T-helper 17 cell (primary cell): ENCODE results near the gene GPR141. TPM values are rescaled to one million over a fixed set of nuclear protein-coding genes. Genes with fewer than 3 reads are reported as not detected.

Experiments
- ATAC-seq: fragments of 150-1000 bp; cut with Tn5 transposase; 2 replicates; pipeline ENCODE4 v1.10.0; 2021; ENCODE audit warnings: mild to moderate bottlenecking, moderate library complexity
- DNase-seq, 3 donors: peaks; one replicate each; pipeline versions ENCODE4 v3.0.0 to v3.0.0-alpha.2; 2020 to 2021
- H3K9me3 ChIP-seq: one replicate; pipeline ENCODE4 v1.7.0; 2013; ENCODE audit warnings: low read length, mild to moderate bottlenecking; ENCODE audit not compliant: control insufficient read depth, poor library complexity, severe bottlenecking
- H3K27ac Mint-ChIP-seq: one replicate; pipeline ENCODE4 v1.8.0; 2022; ENCODE audit warnings: mild to moderate bottlenecking, moderate library complexity, mixed read lengths
- H3K27me3 Mint-ChIP-seq: one replicate; pipeline ENCODE4 v1.8.0; 2022; ENCODE audit warnings: mixed read lengths
- H3K36me3 Mint-ChIP-seq: one replicate; pipeline ENCODE4 v1.8.0; 2022; ENCODE audit warnings: low read depth, mixed read lengths
- H3K4me1 Mint-ChIP-seq: one replicate; pipeline ENCODE4 v1.8.0; 2022; ENCODE audit warnings: mild to moderate bottlenecking, mixed read lengths
- H3K4me3 Mint-ChIP-seq: one replicate; pipeline ENCODE4 v1.8.0; 2022; ENCODE audit warnings: mild to moderate bottlenecking, moderate library complexity, mixed read lengths
- total RNA-seq, 4 donors: library from RNA in 2 of 4; stranded (reverse) in 2 of 4; gene quantifications; one replicate each; pipeline ENCODE4 v1.2.3 and lab custom pipeline; 2022 to 2026

The GPR141 gene
- total RNA-seq (under 1 TPM in 1 of 2 donors, not detected in 1; 0.52 TPM), total RNA-seq (lab: John Stamatoyannopoulos, UW) (0 reads per million in 2 donors)

- H3K9me3 ChIP-seq, result no peaks in the 10 kb centered on the region
- Mint-ChIP-seq H3K27ac (no peak within 1 kb of the TSS), H3K4me1 (peaks cover 3% of the 10 kb centered on the region), H3K36me3 (no peaks in the 10 kb centered on the region), H3K4me3 (no peak within 1 kb of the TSS), H3K27me3 (peaks cover 38% of the 10 kb centered on the region)
- ATAC-seq (peak; percentile 47), DNase-seq (no peak)
These were observed at the start of gene GPR141 for GRCh38 chr7:37683246-37684120. GPR141 (plus strand) TSS chr7:37683766; CDS start chr7:37740394, 56,628 bp downstream.

GRCh38 chr7:37635346-37635745 is 48.2 kb upstream of the GPR141 start:
- Mint-ChIP-seq H3K4me3 (no peak overlapping the region), H3K27me3 (no peaks in the 10 kb centered on the region), H3K36me3 (no peaks in the 10 kb centered on the region), H3K4me1 (no peaks in the 10 kb centered on the region), H3K27ac (no peak overlapping the region)
- no peak for DNase-seq
- ATAC-seq, result no peak
- H3K9me3 ChIP-seq, result peaks cover 3% of the 10 kb centered on the region

GRCh38 chr7:37642028-37642540 is 41.5 kb upstream of the GPR141 start:
- ATAC-seq (no peak), DNase-seq (no peak)
- Mint-ChIP-seq H3K4me1 (no peaks in the 10 kb centered on the region), H3K27me3 (peaks cover 4% of the 10 kb centered on the region), H3K27ac (no peak overlapping the region), H3K36me3 (no peaks in the 10 kb centered on the region), H3K4me3 (no peak overlapping the region)
- no peaks in the 10 kb centered on the region for H3K9me3 ChIP-seq

- Mint-ChIP-seq H3K27ac (no peak overlapping the region), H3K4me3 (no peak overlapping the region)
These were observed 39.7 kb upstream of the GPR141 start for GRCh38 chr7:37643876-37644275.

GRCh38 chr7:37645282-37646050 is 38.1 kb upstream of the GPR141 start:
- Mint-ChIP-seq H3K4me3 (no peak overlapping the region), H3K27me3 (peaks cover 4% of the 10 kb centered on the region), H3K4me1 (no peaks in the 10 kb centered on the region), H3K27ac (no peak overlapping the region), H3K36me3 (no peaks in the 10 kb centered on the region)
- H3K9me3 ChIP-seq, result no peaks in the 10 kb centered on the region
- DNase-seq, result no peak
- ATAC-seq, result no peak

More at GRCh38 chr7:37643876-37644275, 39.7 kb upstream of the GPR141 start:
- Mint-ChIP-seq H3K4me1 (no peaks in the 10 kb centered on the region), H3K36me3 (no peaks in the 10 kb centered on the region), H3K27me3 (peaks cover 4% of the 10 kb centered on the region)
- ATAC-seq, result no peak
- no peaks in the 10 kb centered on the region for H3K9me3 ChIP-seq
- no peak for DNase-seq

- no peak for ATAC-seq
- H3K36me3 Mint-ChIP-seq, result no peaks in the 10 kb centered on the region
- H3K4me1 Mint-ChIP-seq, result no peaks in the 10 kb centered on the region
- no peaks in the 10 kb centered on the region for H3K9me3 ChIP-seq
- DNase-seq, result no peak
- H3K27me3 Mint-ChIP-seq, result peaks cover 23% of the 10 kb centered on the region
- no peak overlapping the region for H3K27ac Mint-ChIP-seq
- no peak overlapping the region for H3K4me3 Mint-ChIP-seq
These were observed 26.5 kb upstream of the GPR141 start for GRCh38 chr7:37656913-37657530.

- no peaks in the 10 kb centered on the region for H3K4me1 Mint-ChIP-seq
- peaks cover 30% of the 10 kb centered on the region for H3K27me3 Mint-ChIP-seq
- no peaks in the 10 kb centered on the region for H3K36me3 Mint-ChIP-seq
- no peaks in the 10 kb centered on the region for H3K9me3 ChIP-seq
- no peak overlapping the region for H3K27ac Mint-ChIP-seq
- ATAC-seq, result no peak
- DNase-seq, result no peak
- no peak overlapping the region for H3K4me3 Mint-ChIP-seq
These were observed 25.8 kb upstream of the GPR141 start for GRCh38 chr7:37657816-37658215.

GRCh38 chr7:37659971-37660565 is 23.5 kb upstream of the GPR141 start:
- Mint-ChIP-seq H3K27me3 (peaks cover 40% of the 10 kb centered on the region), H3K36me3 (no peaks in the 10 kb centered on the region), H3K4me3 (no peak overlapping the region), H3K4me1 (no peaks in the 10 kb centered on the region), H3K27ac (no peak overlapping the region)
- H3K9me3 ChIP-seq, result no peaks in the 10 kb centered on the region
- ATAC-seq (no peak), DNase-seq (no peak)

- Mint-ChIP-seq H3K27ac (no peak overlapping the region), H3K36me3 (no peaks in the 10 kb centered on the region), H3K4me1 (no peaks in the 10 kb centered on the region), H3K4me3 (no peak overlapping the region), H3K27me3 (peaks cover 44% of the 10 kb centered on the region)
- no peak for DNase-seq
- no peak for ATAC-seq
- no peaks in the 10 kb centered on the region for H3K9me3 ChIP-seq
These were observed 23.0 kb upstream of the GPR141 start for GRCh38 chr7:37660614-37661013.

- Mint-ChIP-seq H3K4me1 (no peaks in the 10 kb centered on the region), H3K36me3 (no peaks in the 10 kb centered on the region), H3K4me3 (no peak overlapping the region), H3K27me3 (peaks cover 46% of the 10 kb centered on the region), H3K27ac (no peak overlapping the region)
- DNase-seq (no peak), ATAC-seq (no peak)
- no peaks in the 10 kb centered on the region for H3K9me3 ChIP-seq
These were observed 19.9 kb upstream of the GPR141 start for GRCh38 chr7:37663693-37664092.

- ATAC-seq, result no peak
- H3K4me1 Mint-ChIP-seq, result no peaks in the 10 kb centered on the region
- no peaks in the 10 kb centered on the region for H3K36me3 Mint-ChIP-seq
- DNase-seq, result no peak
- no peak overlapping the region for H3K4me3 Mint-ChIP-seq
- no peak overlapping the region for H3K27ac Mint-ChIP-seq
- peaks cover 53% of the 10 kb centered on the region for H3K27me3 Mint-ChIP-seq
- no peaks in the 10 kb centered on the region for H3K9me3 ChIP-seq
These were observed 18.1 kb upstream of the GPR141 start for GRCh38 chr7:37665352-37666022.

GRCh38 chr7:37666026-37666799 is 17.4 kb upstream of the GPR141 start:
- H3K36me3 Mint-ChIP-seq, result no peaks in the 10 kb centered on the region
- no peaks in the 10 kb centered on the region for H3K4me1 Mint-ChIP-seq
- peaks cover 53% of the 10 kb centered on the region for H3K27me3 Mint-ChIP-seq
- H3K4me3 Mint-ChIP-seq, result no peak overlapping the region
- ATAC-seq (no peak), DNase-seq (no peak)
- no peaks in the 10 kb centered on the region for H3K9me3 ChIP-seq
- no peak overlapping the region for H3K27ac Mint-ChIP-seq
